ENCODE data around the gene C2orf69.

DNA sequence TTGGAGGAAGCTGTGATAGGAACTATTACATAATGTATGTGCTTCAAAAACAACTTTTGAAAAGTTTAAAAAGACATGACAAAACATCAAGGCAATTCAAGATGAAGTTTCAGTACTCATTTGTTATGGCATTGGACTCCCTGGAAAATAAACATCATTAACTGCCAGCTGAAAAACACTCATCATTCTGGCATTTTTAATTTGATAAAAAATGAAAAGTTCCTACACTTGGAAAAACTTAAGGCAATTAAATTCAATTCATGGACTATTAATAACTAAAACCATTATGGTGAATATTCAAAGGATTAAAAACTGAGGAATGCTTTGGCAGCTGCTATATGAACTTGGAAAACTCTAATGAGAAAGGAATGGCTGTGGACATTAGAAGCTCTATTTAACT lies 35.7 kb downstream of the C2orf69 start:
- TF ChIP-seq CTCF (IDR thresholded peaks at IDR 0.05) = no peak
- TF ChIP-seq POLR2A (IDR thresholded peaks at IDR 0.05) = no peak
- TF ChIP-seq EP300 (IDR thresholded peaks at IDR 0.05) = no peak

Data from suprapubic skin (tissue), 3 donors.